HG03095 (cell line): Measurements from ENCODE around the gene RCHY1.
"Not testable (repeated sequence)": the region's sequence is repeated elsewhere in the genome, so short reads cannot be mapped to it uniquely, and the experiment has no call there.

Experiments
- ATAC-seq: cut with Tn5 transposase; IDR thresholded peaks from one replicate; pipeline ENCODE4 v1.9.1; 2021; ENCODE audit warnings: moderate library complexity; ENCODE audit not compliant: unreplicated experiment

The RCHY1 gene

DNA sequence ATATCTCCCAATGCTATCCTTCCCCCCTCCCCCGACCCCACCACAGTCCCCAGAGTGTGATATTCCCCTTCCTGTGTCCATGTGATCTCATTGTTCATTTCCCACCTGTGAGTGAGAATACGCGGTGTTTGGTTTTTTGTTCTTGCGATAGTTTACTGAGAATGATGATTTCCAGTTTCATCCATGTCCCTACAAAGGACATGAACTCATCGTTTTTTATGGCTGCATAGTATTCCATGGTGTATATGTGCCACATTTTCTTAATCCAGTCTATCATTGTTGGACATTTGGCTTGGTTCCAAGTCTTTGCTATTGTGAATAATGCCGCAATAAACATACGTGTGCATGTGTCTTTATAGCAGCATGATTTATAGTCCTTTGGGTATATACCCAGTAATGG is 5.2 kb upstream of the RCHY1 start:
- not testable (repeated sequence) for ATAC-seq

DNA sequence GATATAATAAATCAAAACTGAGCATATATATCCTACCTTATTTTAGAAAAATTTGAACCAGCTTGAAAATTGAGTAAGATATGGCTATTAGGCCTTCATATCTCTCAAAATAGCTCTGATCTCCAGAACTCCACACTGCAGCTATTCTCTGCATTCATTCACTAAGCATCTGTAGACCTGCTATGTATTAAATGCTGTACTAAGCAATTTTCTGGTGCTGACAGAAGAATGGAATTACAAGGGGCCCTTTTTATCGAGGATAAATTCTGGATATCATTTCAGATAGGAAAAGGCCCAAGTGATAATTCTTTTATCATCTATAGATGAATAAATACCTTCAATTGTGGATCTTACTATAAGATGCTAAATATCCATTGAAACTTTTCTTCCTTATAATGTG is 1.9 kb upstream of the RCHY1 start:
- no peak for ATAC-seq

DNA sequence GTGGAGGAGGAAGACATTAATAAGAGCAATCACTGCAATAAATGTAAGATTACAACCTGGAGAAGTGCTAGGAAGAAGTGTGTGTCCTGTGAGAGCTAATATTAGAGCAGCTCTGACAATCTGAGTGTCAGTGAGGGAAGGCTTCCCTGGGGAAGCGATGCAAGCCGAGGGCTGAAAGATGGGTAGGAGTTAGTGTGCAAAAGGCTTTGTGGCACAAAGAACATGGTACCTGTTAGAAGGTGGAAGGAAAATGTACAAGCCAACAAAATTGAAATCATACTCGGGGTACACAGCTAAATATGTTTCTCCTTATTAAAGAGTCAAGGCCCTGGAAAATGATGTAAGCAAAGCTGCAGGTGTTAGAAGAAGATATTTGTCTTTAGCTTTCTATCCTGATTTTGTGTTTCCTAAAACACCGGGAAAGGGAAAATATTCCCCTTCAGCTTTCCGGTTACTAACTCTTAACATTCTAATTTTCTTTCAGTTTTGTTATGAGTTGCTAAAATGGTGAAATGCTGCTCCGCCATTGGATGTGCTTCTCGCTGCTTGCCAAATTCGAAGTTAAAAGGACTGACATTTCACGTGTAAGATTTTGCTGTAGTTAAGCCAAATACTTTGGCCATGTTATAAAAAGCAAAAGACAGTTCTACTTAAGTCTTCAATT is 878 bp upstream of the RCHY1 start:
- no peak for ATAC-seq

DNA sequence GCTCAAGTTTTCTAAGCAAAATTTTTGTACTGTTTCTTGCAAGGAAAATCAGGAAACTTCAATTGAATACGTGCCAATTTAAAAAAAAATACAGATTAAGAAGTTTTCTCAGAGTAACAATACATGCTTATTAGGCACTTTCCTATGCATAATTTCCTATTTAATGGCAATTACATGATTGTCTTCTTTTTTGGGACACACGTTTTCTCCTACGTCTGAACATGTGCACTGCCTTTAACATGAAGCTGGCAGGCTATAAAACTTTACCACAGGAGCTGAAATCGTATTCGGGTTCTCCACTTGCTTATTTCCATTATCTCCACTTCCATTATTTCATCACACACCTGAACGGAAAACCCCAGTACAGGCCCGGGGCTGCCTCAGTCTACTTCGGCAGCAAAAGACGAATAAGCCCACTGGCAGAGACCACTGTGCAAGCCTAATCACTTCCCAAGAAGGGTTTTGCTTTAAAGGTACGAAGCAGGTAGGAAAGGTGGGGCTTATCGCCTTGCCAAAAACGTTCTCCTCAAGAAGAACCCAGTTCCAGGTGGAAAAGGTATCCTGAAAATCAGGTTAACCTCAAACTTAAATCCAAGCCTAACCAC is 575 bp downstream of the RCHY1 start:
- no peak for ATAC-seq

DNA sequence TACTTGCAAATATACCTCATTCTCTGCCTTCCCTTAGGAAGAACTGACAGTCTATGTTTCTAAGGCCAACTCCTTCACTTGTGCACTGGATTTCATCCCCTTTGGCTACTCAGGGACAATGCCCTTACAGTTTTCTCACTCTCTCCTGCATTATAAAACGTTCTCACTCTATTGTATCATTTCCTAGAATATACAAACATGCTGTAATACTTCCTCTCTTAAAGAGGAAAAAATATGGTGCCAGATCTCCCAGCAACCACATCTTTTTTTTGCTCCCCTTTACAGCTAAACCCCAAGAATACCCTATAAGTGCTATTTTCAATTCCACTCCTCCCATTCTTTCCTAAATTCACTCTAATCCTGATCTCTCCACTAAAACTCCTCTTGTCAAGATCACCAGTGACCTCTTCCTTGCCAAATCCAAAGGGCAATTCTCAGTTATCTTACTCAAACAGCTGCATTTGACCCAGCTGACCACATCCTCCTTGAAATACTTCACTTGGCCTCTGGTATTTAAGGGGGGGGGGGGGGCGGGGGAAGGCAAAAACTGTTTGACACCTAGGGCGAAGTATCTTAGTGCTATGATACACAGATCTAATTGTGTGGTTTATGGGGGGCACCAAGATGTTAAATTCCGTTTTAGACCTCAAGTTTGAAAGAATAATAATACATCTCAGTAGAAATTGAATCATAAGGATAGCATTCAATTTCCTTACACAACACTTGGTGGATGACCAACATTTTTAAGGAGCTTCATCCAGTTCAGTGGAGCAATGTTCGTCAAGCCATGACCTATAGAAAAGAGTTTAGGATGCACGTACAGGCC is 1.6 kb downstream of the RCHY1 start:
- ATAC-seq, result no peak

DNA sequence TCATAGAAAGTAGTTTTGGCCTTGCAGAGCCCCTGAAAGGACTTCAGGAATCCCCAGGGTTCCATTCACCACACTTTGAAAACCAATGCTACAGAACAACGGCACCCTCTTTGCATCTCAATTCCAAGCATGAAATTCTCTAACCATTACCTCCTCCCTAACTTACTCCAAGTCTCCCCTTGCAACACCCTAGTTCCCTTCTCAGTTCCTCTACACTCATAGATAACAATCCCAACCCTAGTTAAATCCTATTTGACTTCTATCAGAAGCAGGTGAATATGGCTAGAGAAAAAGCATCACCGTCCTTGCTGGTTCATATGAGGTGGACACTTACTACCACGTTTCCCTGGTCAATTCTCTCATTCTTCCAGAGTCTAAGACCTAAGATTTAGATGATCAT is 2.4 kb downstream of the RCHY1 start:
- no peak for ATAC-seq

DNA sequence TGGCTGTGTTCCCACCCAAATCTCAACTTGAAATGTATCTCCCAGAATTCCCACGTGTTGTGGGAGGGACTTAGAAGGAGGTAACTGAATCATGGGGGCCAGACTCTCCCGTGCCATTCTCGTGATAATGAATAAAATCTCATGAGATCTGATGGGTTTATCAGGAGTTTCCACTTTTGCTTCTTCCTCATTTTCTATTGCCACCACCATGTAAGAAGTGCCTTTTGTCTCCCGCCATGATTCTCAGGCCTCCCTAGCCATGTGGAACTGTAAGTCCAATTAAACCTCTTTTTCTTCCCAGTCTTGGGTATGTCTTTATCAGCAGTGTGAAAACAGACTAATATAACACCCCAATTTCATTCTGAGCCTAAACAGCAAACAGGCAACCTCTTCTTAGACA is 4.6 kb downstream of the RCHY1 start:
- not testable (repeated sequence) for ATAC-seq

DNA sequence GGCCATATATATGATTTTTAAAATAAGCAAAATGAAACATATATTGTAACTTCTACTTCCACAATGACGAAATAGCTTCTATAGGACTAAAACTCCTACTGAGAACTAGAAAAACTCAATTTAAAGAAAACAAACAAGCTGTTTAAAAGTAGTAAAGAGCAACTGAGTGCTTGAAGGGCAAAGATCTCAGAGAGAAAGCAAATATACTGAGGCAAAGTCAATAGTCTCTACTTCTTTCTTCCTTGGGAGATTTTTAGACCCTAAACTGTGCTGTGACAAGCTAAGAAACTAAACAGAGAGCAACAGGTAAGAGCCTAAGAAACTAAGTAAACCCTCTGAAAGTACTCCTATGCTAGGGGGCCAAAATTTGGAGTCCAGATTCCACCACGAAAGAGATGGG is 8.6 kb downstream of the RCHY1 start:
- ATAC-seq, result no peak

DNA sequence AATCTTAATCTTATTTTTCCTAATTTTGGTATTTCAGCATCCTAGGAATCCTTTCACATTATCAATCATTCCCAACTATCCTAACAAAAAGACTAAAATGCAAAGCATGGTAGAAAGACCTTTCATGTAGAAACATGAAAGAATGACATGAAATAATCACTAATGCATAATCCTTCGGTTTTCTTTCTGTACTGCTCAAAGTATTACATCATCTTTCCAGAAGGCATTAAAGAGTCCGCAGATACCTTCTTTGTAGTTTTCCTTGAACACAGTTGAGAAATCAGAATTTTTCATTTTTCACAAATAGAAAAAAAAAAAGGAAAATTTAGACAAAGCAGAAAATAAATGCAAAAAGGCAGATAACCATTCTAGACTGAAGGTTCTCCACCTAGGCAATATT is 11.5 kb downstream of the RCHY1 start:
- ATAC-seq, result no peak

DNA sequence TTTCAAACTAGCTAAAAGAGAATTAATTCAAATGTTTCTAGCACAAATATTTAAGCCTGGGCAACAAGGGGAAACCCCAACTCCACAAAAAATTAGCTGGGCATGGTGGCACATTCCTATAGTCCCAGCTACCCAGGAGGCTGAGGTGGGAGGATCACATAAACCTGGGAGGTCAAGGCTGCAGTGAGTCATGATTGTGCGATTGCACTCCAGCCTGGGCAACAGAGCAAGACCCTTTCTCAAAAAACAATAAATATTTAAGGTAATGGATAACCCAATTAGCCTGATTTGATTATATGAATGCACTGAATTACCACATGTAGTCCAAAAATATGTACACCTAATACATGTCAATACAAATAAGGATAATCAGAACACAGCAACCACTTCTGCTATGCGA is 14.3 kb downstream of the RCHY1 start:
- ATAC-seq, result no peak

DNA sequence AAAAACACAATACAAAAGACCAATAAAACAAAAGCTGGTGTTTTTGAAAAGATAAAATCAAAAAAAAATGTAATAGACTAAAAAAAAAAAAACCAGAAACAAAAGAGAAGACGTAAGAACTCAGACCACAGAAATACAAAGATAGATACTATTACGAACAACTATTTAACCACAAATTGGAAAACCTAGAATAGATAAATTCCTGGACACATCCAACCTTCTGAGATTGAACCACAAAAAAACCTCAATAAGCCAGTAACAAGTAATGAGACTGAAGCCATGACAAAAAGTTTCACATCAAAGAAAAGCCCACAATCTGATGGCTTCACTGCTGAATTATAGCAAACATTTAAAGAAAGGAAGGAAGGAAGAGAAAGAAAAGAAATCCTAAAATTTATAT is 16.2 kb downstream of the RCHY1 start:
- ATAC-seq, result no peak

DNA sequence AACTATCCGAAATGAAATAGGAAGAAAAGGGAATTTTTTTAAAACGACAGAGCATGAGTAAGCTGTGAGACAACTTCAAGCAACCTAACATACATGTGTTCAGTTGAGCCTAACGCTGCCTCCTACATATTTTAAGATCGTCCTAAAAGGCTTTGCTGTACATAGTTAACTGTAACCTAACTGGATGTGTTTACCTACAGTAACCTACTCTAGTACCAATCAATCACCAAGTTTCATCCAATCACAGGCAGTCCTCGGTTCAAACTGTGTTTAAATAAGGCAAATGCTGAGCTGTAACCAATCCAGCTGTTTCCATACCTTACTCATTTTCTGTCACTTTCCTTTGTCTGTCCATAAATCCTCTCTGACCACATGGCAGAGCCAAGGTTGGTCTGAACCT is 17.1 kb downstream of the RCHY1 start:
- no peak for ATAC-seq

DNA sequence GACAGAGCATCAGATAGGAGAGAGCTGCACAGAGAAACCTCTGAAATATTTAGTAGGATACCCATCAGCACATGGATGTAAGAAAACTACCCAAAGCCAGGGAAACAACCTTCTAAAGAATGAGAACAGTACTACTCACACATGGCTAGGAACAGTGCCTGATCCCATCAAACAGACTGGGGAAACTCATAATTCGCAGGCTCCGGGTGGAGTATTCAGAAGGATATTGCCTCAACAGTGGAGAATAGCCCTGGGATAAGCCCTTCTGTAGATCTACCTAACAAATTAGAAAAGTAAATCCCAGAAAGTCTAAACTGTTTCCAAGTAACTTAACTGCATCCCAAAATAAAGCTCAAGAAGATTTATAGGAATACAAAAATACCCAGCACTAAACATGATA is 17.8 kb downstream of the RCHY1 start:
- no peak for ATAC-seq

DNA sequence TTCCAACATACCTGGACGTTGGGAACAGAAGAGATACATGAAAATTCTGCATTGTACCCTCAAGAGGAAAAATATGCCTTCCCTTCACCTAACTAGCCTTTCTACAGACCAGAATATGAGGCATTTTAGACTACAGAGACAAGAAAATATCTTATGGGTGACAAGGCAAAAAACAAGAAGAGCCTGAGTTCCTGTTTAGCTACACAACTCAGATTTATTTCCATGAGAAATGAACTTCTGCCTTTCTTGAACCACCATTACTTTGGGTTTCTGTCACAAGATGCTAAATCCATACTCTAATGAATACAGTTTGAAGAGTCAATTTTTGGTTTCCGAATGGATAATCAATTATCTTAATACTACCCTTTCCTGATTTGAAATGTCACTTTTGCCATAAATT is 18.7 kb downstream of the RCHY1 start:
- ATAC-seq, result no peak

DNA sequence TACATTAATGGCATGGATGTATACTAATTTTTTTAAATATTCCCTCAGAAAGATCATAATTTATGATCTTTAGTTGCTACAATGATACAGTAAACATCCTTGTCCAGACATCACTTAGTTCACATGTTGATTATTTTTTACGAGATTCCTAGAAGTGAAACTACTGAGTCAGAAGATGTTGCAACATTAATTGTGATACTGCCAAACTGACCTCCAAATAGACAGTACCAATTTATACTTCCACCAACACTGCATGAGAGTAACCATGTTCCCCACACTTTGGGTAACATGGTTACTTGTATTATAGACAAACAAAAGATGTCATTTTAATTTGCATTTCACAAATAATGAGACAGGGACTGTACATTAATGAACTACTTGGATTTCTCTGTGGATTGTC is 19.6 kb downstream of the RCHY1 start:
- ATAC-seq, result no peak

DNA sequence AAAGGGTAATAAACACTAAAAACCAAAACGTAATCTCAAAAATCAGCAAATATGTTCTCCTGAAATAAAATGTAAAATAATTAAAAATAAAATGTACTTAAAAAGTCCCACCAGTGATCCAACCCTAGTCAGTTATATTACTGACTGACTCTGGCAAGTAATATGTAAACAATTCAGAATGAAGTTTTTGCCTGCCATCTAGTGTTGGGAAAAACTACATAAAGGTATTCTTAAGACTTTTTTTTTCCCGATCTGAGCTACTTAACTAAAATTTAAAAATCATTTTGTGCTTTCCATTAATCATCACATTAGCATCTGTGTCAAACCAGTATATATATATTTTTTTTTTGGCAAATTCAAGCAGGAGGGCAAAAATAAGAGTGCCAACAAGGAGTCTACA is 24.0 kb downstream of the RCHY1 start:
- no peak for ATAC-seq

DNA sequence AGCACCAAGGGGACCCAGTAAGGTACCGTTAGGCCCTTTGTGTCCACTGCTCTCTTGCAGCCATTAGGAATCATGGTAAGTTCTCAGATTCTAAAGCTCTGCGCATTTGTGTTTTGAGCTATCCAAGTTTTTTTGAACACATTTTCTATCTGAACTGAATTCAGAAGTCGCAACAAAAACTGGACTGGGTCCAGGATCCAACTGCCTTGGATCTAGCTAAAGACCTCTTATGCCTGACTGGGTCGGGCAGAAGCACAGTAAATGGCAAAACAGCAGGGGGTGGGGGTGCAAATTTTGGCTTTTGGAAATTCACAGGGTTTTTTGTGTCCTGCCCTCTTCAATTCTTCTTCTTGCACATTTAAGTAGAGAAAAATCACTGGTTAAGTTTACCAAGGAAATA is 30.0 kb downstream of the RCHY1 start:
- no peak for ATAC-seq

DNA sequence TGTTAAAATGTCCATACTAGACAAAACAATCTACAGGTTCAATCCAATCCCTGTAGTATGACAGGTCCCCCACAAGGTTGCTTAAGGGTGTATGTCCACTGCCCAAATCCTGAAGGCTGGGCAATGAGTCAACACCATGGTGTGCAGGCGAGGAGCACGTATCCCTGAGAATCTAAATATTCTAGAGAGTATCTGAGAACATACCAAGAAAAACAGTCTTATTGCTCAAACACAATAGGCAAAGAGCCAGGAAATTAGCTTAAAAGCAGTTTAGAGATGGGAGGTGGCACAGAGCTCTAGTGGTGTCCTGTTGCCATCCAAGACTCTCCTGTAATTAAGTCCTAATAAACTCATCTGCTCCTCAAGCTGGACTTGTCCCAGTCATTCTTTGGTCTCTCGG is 37.0 kb downstream of the RCHY1 start:
- ATAC-seq, result no peak

DNA sequence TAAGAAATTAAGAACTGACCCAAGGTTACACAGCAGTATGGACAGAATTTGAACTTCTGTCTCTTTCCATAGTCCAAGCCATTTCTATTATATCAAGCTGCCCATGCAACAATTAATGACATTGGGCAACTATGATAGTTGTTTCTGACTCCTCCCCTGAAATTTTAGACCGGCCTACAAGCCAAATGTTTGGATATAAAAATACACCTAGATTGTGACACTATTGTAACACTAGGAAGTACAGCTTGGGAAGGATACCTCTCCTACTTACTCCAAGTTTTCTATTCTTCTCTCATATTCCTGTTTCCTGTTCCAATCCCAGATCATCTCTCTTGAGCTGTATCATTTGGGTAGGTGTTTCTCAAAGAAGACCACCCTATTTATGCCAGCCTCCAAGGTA is 43.5 kb downstream of the RCHY1 start:
- ATAC-seq, result no peak

DNA sequence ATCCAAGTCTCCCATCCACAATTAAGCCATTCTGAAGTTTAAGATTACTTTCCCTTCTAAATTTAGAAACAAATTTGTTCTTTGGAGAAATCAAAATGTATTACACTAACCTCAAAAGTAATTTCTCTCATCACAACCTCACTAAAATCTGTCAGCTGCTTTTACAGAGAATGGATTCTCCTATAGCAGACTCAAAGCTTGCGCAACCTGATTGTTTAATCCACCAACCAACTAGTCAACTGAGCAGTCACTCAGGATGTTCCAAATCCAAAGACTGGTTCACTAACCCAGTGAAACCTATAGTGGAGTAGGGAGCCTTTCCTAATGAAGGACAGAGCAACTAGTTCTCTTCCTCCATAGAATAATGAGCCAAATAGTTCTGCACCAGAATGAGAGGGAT is 44.3 kb downstream of the RCHY1 start:
- no peak for ATAC-seq

DNA sequence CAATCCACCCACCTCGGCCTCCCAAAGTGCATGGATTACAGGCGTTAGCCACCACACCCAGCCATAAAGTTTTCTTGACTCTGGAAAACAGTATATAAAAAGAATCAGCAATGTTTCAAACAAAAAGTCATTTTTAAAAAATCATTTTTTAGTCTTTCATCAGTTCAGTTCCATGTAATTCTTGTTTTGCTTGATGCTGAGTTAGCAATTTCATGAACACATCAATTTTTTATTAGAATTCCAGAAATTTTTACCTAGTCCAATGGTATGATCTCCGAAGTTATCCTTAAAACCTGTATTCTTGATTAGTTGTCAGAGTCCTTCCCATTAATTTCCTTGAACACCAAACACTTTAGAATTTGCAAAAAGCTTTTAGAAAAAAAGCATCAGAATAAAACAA is 56.8 kb downstream of the RCHY1 start:
- no peak for ATAC-seq

DNA sequence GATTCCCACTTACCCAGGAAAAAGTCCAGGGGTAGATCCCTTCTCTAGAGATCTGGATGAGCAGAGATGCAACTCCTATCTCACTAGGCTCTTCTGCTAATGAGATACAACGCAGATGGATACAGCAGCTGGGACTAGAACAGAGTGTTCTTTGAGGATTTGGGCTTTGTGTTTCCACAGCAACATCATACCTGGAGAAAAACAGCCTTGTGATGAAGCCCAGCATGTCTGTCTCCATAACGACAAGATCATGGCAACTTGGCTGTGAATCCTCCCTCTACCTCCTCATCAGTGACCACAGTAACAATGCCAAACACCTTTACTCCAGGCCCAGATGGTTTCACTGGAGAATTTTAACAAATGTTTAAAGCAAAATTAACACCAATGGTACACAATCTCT is 80.1 kb downstream of the RCHY1 start:
- ATAC-seq, result no peak
